ENCODE results near the gene CTAGE1. TPM values are rescaled to one million over a fixed set of nuclear protein-coding genes. Genes with fewer than 3 reads are reported as not detected.

The CTAGE1 gene
- total and polyA plus RNA-seq, 2 donors (not counting 1 experiment from before 2014, with no cell fraction given): not detected

- Mint-ChIP-seq H3K4me1 (no peaks in the 10 kb centered on the region), H3K27me3 (no peaks in the 10 kb centered on the region), H3K27ac (no peak overlapping the region), H3K4me3 (no peak overlapping the region), H3K9me3 (ENCODE audit: insufficient read depth) (peaks cover 2% of the 10 kb centered on the region)
- Histone ChIP-seq H3K9ac (ENCODE audit: low read length) (no peak overlapping the region), H2AFZ (ENCODE audit: insufficient read depth, low read depth, low read length, poor library complexity, severe bottlenecking) (no peak overlapping the region), H3K79me2 (ENCODE audit: control insufficient read depth, insufficient read depth, low read length) (no peaks in the 10 kb centered on the region), H3K4me1 (ENCODE audit: control insufficient read depth in 2 of 2, insufficient read depth in 2 of 2, low read length in 2 of 2) (no peaks in the 10 kb centered on the region), H3K4me2 (replicated peaks; ENCODE audit: low read depth, low read length, poor library complexity, severe bottlenecking) (no peak overlapping the region), H3K27ac (ENCODE audit: low read length in 2 of 2) (no peak overlapping the region), H3K27me3 (replicated peaks in 1 of 4; ENCODE audit: control extremely low read depth in 1 of 4, control insufficient read depth in 3 of 4, insufficient read depth in 4 of 4, low read length in 3 of 4) (no peaks in the 10 kb centered on the region), H3K4me3 (ENCODE audit: control extremely low read depth in 1 of 5, extremely low read depth in 1 of 5, insufficient read depth in 1 of 5, low read depth in 2 of 5, low read length in 4 of 5) (no peak overlapping the region), H4K20me1 (ENCODE audit: control insufficient read depth, insufficient read depth, low read length, poor library complexity, severe bottlenecking) (no peaks in the 10 kb centered on the region), H3K9me3 (ENCODE audit: control extremely low read depth in 1 of 3, control insufficient read depth in 2 of 3, insufficient read depth in 1 of 3, low read length in 2 of 3) (peaks cover 0 to 3% (median 0%) of the 10 kb centered on the region in 3 donors), H3K36me3 (replicated peaks in 1 of 2; ENCODE audit: control extremely low read depth in 1 of 2, control insufficient read depth in 1 of 2, extremely low read depth in 1 of 2, insufficient read depth in 2 of 2, low read length in 1 of 2) (no peaks in the 10 kb centered on the region)
- WGBS (ENCODE audit: insufficient coverage): 61% methylated on average over 2 of the region's 3 CpGs
- ChIA-PET POLR2A (no interaction called here), CTCF (no interaction called here)
- intact Hi-C loops (cut with micrococcal nuclease): no loop called here
- TF ChIP-seq CTCF (IDR thresholded peaks at IDR 0.05) (no peak), EZH2 (IDR thresholded peaks at IDR 0.05; ENCODE audit: borderline replicate concordance, insufficient read depth, low read depth, low read length, poor library complexity, severe bottlenecking) (no peak)
- no peak for ATAC-seq (ENCODE audit: low read depth)
- no peak for DNase-seq
These were observed 48.2 kb upstream of the CTAGE1 start for GRCh38 chr18:22465859-22466457.

- no peak for TF ChIP-seq EZH2 (IDR thresholded peaks at IDR 0.05; ENCODE audit: borderline replicate concordance, insufficient read depth, low read depth, low read length, poor library complexity, severe bottlenecking)
- no peak for TF ChIP-seq CTCF (IDR thresholded peaks at IDR 0.05)
- Histone ChIP-seq H4K20me1 (ENCODE audit: control insufficient read depth, insufficient read depth, low read length, poor library complexity, severe bottlenecking) (no peaks in the 10 kb centered on the region), H2AFZ (ENCODE audit: insufficient read depth, low read depth, low read length, poor library complexity, severe bottlenecking) (no peak overlapping the region), H3K4me1 (ENCODE audit: control insufficient read depth in 2 of 2, insufficient read depth in 2 of 2, low read length in 2 of 2) (no peaks in the 10 kb centered on the region), H3K36me3 (replicated peaks in 1 of 2; ENCODE audit: control extremely low read depth in 1 of 2, control insufficient read depth in 1 of 2, extremely low read depth in 1 of 2, insufficient read depth in 2 of 2, low read length in 1 of 2) (no peaks in the 10 kb centered on the region), H3K9ac (ENCODE audit: low read length) (no peak overlapping the region), H3K27me3 (replicated peaks in 1 of 4; ENCODE audit: control extremely low read depth in 1 of 4, control insufficient read depth in 3 of 4, insufficient read depth in 4 of 4, low read length in 3 of 4) (no peaks in the 10 kb centered on the region), H3K27ac (ENCODE audit: low read length in 2 of 2) (no peak overlapping the region), H3K9me3 (ENCODE audit: control extremely low read depth in 1 of 3, control insufficient read depth in 2 of 3, insufficient read depth in 1 of 3, low read length in 2 of 3) (no peaks in the 10 kb centered on the region), H3K4me3 (ENCODE audit: control extremely low read depth in 1 of 5, extremely low read depth in 1 of 5, insufficient read depth in 1 of 5, low read depth in 2 of 5, low read length in 4 of 5) (no peak overlapping the region), H3K79me2 (ENCODE audit: control insufficient read depth, insufficient read depth, low read length) (no peaks in the 10 kb centered on the region), H3K4me2 (replicated peaks; ENCODE audit: low read depth, low read length, poor library complexity, severe bottlenecking) (no peak overlapping the region)
- H3K9me3 Mint-ChIP-seq (ENCODE audit: insufficient read depth): no peaks in the 10 kb centered on the region
- 98% methylated on average over 4 of the region's 5 CpGs for WGBS (ENCODE audit: insufficient coverage)
- ChIA-PET CTCF (no interaction called here), POLR2A (no interaction called here)
- ATAC-seq (ENCODE audit: low read depth): no peak
- H3K27ac Mint-ChIP-seq: no peak overlapping the region
- DNase-seq: no peak
- H3K4me3 Mint-ChIP-seq: no peak overlapping the region
- no peaks in the 10 kb centered on the region for H3K4me1 Mint-ChIP-seq
- H3K27me3 Mint-ChIP-seq: no peaks in the 10 kb centered on the region
- intact Hi-C loops (cut with micrococcal nuclease): no loop called here
These were observed 45.4 kb upstream of the CTAGE1 start for GRCh38 chr18:22463076-22463475.
